MCF 10A (cell line): ENCODE results near the gene KCTD1. TPM values are rescaled to one million over a fixed set of nuclear protein-coding genes. Genes with fewer than 3 reads are reported as not detected.
A peak's percentile ranks its signal among the peaks of the same experiment; 100 is the strongest.

ENCODE experiments used
- BruUV-seq: library from RNA; stranded (reverse); fragments of 400-500 nt; replicated peaks from 2 replicates; lab custom pipeline; 2021; lab: Mats Ljungman, UMichigan
- CTCF ChIA-PET: fragments of 300-600 bp; sonication (Branson Sonifier 250); formaldehyde crosslinking; extraction: SDS; loops from one replicate; lab custom pipeline; 2021; ENCODE audit warnings: antibody characterized with exemption, inconsistent platforms; lab: Yijun Ruan, JAX
- POLR2A ChIA-PET: fragments of 300-600, 350-650 bp; sonication (Branson Sonifier 250); formaldehyde crosslinking; extraction: SDS; loops from one replicate; lab custom pipeline; 2020; ENCODE audit warnings: antibody characterized with exemption, inconsistent platforms; lab: Yijun Ruan, JAX
- DNase-seq: peaks from one replicate; pipeline ENCODE4 v3.0.0-alpha.2; 2018; ENCODE audit not compliant: unreplicated experiment
- H3K27ac Mint-ChIP-seq: one replicate; pipeline ENCODE4 v1.8.0; 2022; ENCODE audit warnings: mild to moderate bottlenecking, low read depth, mixed read lengths; ENCODE audit not compliant: unreplicated experiment
- H3K27me3 Mint-ChIP-seq: one replicate; pipeline ENCODE4 v1.8.0; 2022; ENCODE audit warnings: mixed read lengths; ENCODE audit not compliant: insufficient read depth, unreplicated experiment
- H3K36me3 Mint-ChIP-seq: one replicate; pipeline ENCODE4 v1.8.0; 2022; ENCODE audit warnings: mild to moderate bottlenecking, moderate library complexity, mixed read lengths; ENCODE audit not compliant: insufficient read depth, unreplicated experiment
- H3K4me1 Mint-ChIP-seq: one replicate; pipeline ENCODE4 v1.8.0; 2022; ENCODE audit warnings: mixed read lengths; ENCODE audit not compliant: insufficient read depth, unreplicated experiment
- H3K4me3 Mint-ChIP-seq: one replicate; pipeline ENCODE4 v1.8.0; 2022; ENCODE audit warnings: mild to moderate bottlenecking, moderate library complexity, mixed read lengths; ENCODE audit not compliant: unreplicated experiment
- H3K9me3 Mint-ChIP-seq: one replicate; pipeline ENCODE4 v1.8.0; 2022; ENCODE audit warnings: mixed read lengths; ENCODE audit not compliant: unreplicated experiment
- intact Hi-C: fragments of 100-400 bp; cut with micrococcal nuclease; formaldehyde crosslinking; loops from 2 replicates; pipeline ENCODE4 v1.14.1; 2022
- total RNA-seq: library from RNA; stranded (reverse); gene quantifications from 2 replicates; pipeline ENCODE4 v1.2.3, GENCODE V29; 2022
- TF ChIP-seq, protein P1 (sequence below): fragments of 200-600 bp; IDR thresholded peaks from one replicate; pipeline ENCODE4 v1.8.0; 2022; ENCODE audit warnings: antibody characterized with exemption, mild to moderate bottlenecking; ENCODE audit not compliant: unreplicated experiment

The KCTD1 gene
- total RNA-seq, 1 experiment from 2014 or later = 37.9 TPM

DNA sequence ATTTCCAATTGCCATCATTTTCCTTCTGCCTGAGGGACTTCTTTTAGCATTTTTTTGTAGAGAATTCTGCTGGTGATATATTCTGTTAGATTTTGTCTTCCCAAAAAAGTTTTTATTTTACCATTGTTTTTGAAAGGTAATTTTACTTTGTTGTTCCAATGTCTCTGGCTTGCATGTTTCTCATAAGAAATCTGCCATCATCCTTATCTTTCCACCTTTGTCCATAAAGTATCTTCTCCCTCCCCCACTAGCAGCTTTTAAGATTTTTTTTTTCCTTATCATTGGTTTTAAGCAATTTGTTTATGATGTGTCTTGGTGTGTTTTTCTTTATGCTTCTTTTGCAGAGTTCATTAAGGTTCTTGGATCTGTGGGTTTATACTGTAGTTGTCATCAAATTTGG lies 104.5 kb downstream of the KCTD1 start:
- Mint-ChIP-seq H3K27ac (no peak overlapping the region), H3K36me3 (no peaks in the 10 kb centered on the region), H3K27me3 (no peaks in the 10 kb centered on the region), H3K9me3 (peaks cover 27% of the 10 kb centered on the region), H3K4me3 (no peak overlapping the region), H3K4me1 (peaks cover 31% of the 10 kb centered on the region)
- intact Hi-C loops = no loop called here
- CTCF ChIA-PET = interaction anchor here (0.6 kb wide), 1 partner anchor 1164 kb away, joined by 3 read pairs; no protein-coding TSS in a partner anchor
- POLR2A ChIA-PET = interaction anchor here (0.6 to 7.2 kb wide), 5 partner anchors 15 to 325 kb away, joined by 3 to 40 read pairs (median 4); partner anchors contain the start of gene KCTD1
- BruUV-seq = no TSS peak
- no peak for DNase-seq
- TF ChIP-seq, protein P1, sequence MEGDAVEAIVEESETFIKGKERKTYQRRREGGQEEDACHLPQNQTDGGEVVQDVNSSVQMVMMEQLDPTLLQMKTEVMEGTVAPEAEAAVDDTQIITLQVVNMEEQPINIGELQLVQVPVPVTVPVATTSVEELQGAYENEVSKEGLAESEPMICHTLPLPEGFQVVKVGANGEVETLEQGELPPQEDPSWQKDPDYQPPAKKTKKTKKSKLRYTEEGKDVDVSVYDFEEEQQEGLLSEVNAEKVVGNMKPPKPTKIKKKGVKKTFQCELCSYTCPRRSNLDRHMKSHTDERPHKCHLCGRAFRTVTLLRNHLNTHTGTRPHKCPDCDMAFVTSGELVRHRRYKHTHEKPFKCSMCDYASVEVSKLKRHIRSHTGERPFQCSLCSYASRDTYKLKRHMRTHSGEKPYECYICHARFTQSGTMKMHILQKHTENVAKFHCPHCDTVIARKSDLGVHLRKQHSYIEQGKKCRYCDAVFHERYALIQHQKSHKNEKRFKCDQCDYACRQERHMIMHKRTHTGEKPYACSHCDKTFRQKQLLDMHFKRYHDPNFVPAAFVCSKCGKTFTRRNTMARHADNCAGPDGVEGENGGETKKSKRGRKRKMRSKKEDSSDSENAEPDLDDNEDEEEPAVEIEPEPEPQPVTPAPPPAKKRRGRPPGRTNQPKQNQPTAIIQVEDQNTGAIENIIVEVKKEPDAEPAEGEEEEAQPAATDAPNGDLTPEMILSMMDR = no peak

DNA sequence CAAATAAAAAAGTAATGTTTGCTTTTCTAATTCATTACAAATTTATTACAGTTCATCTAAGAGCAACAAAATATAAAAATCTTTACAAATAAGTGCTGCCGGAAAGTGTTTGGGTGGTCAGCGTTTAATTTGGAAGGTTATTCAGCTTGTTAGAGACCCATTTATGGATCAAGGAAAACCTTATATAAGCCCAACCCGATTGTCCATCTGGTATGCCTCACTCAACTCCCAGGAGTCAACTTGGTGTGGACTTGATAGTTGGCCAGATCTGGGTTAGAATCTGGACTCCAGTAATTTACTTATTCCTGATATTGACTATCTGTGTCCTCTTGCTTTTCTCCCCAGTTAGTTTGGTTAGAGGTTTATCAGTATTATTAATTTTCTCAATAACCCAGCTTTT lies 106.2 kb downstream of the KCTD1 start:
- BruUV-seq = no TSS peak
- Mint-ChIP-seq H3K27ac (peak overlapping the region; percentile 88), H3K9me3 (peaks cover 27% of the 10 kb centered on the region), H3K27me3 (no peaks in the 10 kb centered on the region), H3K4me3 (no peak overlapping the region), H3K4me1 (peaks cover 31% of the 10 kb centered on the region), H3K36me3 (no peaks in the 10 kb centered on the region)
- DNase-seq = no peak
- TF ChIP-seq, protein P1 = no peak
- intact Hi-C loops = no loop called here
- ChIA-PET CTCF (interaction anchor here (0.9 to 1.8 kb wide), 4 partner anchors 36 to 215 kb away, joined by 3 to 9 read pairs (median 4); no protein-coding TSS in a partner anchor), POLR2A (interaction anchor here (0.8 to 7.2 kb wide), 13 partner anchors 10 to 215 kb away, joined by 3 to 41 read pairs (median 14); partner anchors contain the start of gene KCTD1)

DNA sequence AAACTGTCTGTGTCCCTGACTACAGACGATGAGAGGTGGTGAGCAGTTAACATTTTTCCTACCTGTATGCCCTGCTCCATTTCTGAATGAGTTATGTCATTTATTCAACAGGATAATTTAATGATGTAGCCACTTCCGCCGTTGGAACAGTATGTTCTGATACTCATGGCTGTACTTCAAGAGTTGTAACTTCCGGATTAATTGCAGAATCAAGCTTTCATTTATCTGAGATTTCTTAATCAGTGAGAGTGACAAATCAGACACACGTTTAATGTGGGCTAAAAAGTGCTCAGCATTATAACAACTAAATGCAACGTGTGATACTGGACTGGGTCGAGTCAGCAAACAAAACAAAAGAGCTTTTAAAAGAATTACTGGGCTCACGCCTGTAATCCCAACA lies 107.7 kb downstream of the KCTD1 start:
- no TSS peak for BruUV-seq
- Mint-ChIP-seq H3K36me3 (no peaks in the 10 kb centered on the region), H3K4me1 (peaks cover 43% of the 10 kb centered on the region), H3K27me3 (no peaks in the 10 kb centered on the region), H3K27ac (peak overlapping the region; percentile 88), H3K9me3 (peaks cover 19% of the 10 kb centered on the region), H3K4me3 (peak overlapping the region; percentile 58)
- DNase-seq = peak; percentile 77
- ChIA-PET POLR2A (interaction anchor here (0.7 to 7.2 kb wide), 22 partner anchors 8 to 180 kb away, joined by 3 to 41 read pairs (median 6); partner anchors contain the start of gene KCTD1), CTCF (interaction anchor here (0.7 to 2.9 kb wide), 11 partner anchors 8 to 109 kb away, joined by 3 to 12 read pairs (median 4); partner anchors contain the start of gene KCTD1)
- intact Hi-C loops = no loop called here
- TF ChIP-seq, protein P1 = no peak

DNA sequence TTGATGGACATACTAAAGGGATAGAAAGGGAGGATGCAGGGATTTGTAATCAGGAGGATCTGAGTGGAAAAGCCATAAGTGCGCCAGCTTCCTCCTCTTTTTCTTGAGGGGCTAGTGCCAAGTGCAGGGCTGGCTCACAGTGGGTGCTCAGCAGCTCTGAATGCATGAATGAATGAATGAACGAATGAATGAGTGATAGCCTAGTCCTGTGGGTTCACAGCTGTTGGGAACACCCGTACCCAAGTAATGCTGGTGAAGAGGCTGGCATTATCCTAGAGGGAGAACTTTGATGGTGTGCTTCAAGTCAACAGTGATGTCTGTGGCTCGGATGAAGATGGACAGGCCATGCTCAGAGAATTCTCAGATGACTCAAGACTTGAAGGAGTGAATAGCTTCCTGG lies 108.8 kb downstream of the KCTD1 start:
- Mint-ChIP-seq H3K27me3 (no peaks in the 10 kb centered on the region), H3K27ac (no peak overlapping the region), H3K4me1 (peaks cover 48% of the 10 kb centered on the region), H3K4me3 (no peak overlapping the region), H3K9me3 (peaks cover 13% of the 10 kb centered on the region), H3K36me3 (no peaks in the 10 kb centered on the region)
- intact Hi-C loops = loop anchor here (5.0 kb wide), 1 partner anchor 108 kb away; the partner anchor contains the start of gene KCTD1
- ChIA-PET CTCF (interaction anchor here (0.6 to 2.9 kb wide), 10 partner anchors 12 to 322 kb away, joined by 3 to 12 read pairs (median 5); no protein-coding TSS in a partner anchor), POLR2A (interaction anchor here (0.5 to 7.2 kb wide), 14 partner anchors 10 to 214 kb away, joined by 3 to 41 read pairs (median 10); partner anchors contain the start of gene KCTD1)
- no peak for DNase-seq
- TF ChIP-seq, protein P1 = no peak
- no TSS peak for BruUV-seq
